Measurements from ENCODE around the gene NOVA1. TPM values are rescaled to one million over a fixed set of nuclear protein-coding genes. Genes with fewer than 3 reads are reported as not detected.

The NOVA1 gene
- total RNA-seq, 1 experiment from 2014 or later: 2.4 TPM

DNA sequence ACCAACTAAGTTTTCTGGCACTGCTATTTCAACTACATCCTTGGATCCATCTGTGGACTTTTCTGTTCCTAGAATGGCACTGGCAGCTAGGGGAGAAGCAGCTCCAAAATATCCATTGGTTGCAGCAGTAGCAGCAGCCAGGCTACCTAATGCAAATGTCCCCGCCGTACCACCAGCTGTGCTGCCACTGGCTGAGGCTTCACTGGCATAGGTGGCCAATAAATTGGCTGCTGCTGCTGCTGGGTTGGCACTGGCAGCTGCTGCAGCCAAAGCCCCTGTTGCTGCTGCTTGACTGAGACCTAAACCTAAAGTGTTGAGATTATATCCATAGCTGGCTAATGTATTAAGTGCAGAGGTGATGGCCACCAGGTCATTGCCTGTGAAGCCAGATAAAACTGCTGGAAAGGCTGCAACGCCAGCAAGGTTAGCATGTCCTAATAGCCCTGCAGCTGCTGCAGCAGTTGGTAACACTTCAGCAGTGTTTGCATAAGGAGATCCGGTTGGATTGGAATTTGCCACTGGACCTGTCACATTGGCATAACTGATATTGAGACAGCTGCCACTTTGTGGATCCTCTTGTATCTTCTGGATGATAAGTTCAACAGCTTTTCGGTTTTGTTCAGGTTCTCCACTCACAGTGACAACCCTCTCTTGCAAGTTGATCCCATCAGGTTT is 149.5 kb downstream of the NOVA1 start:
- no peak for DNase-seq (ENCODE audit: low read depth)

DNA sequence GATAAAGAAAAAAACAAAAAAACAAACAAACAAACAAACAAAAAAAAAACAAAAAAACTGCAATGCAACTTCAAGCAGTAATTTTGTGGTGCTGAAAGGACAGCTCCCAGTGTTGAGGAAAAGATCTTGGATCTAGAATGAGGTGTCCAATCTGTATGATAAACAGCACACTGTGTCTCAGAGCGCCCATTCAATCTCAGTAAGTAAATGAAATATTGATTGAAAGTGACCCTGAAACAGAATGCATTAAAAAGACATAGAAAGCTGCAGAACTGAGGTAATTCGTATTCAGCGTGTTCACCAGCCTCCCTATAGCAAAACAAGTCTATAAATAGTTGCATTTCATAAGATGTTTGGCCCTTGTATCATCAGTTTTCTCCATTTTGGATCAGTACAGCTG is 153.0 kb downstream of the NOVA1 start:
- DNase-seq (ENCODE audit: low read depth): no peak

GRCh38 chr14:26443654-26444053 is 154.2 kb downstream of the NOVA1 start:
- DNase-seq (ENCODE audit: low read depth): no peak

DNA sequence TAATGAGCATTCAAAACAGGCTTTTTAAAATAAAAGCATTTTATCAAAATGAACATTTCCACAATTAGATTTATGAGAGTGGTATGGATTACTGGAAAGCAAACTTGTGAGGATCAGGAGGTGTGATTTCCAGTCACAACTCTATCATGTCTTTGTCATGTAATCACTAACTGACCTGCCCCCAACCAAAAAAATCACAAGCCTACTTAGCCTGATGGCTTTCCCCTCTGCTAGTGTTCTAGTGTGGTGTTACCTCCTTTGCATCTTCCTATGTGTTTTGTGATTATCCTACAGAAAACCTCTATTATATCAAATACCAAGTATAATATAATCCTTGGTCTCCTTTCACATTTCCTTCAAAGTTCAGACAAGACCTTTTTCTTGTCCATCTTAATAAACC is 168.6 kb downstream of the NOVA1 start:
- DNase-seq (ENCODE audit: low read depth): no peak

- peak; percentile 68 for DNase-seq (ENCODE audit: low read depth)
These were observed 170.7 kb downstream of the NOVA1 start for GRCh38 chr14:26427097-26427496.

- no peak for DNase-seq (ENCODE audit: low read depth)
These were observed 173.3 kb downstream of the NOVA1 start for GRCh38 chr14:26424537-26424936.

GRCh38 chr14:26415618-26416123 is 182.2 kb downstream of the NOVA1 start:
- DNase-seq (ENCODE audit: low read depth): no peak

DNA sequence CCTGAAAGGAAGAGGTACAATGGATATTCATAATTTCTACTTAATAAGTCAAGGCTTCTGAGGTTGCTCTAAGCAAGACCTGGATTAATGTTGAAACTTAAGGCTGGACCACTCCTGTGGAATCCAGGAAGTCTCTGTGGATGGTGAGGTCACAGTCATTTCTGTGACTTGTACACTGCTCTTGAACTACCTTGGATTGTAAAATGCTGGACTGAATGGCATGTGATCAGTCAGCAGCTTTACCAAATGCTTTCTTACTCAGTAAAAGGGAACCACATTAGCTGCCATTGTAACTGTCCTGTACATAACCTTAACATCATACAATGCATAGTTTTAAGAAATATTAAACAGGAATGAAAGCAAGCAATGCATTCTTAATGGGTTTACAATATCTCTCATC is 182.9 kb downstream of the NOVA1 start:
- DNase-seq (ENCODE audit: low read depth): no peak

GRCh38 chr14:26414103-26414502 is 183.7 kb downstream of the NOVA1 start:
- no peak for DNase-seq (ENCODE audit: low read depth)

DNA sequence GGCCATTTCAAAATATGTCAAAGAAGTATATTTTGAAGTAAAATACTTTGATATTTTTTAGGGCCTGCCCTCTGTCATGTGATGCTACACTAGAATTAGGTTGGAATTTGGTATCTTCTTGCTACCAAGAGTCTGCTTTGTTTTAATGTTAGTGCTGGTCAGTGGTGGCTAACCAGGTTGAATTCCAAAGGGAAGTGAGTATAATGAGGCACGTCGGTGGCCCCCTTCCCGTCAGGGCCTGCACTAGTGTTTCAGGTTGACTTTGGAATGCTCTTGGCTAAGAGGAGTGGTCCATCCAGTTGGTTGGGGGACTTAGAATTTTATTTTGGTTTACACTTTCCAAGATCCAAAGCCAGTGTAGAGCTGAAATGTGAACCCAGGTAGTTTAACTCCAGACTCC is 185.4 kb downstream of the NOVA1 start:
- DNase-seq (ENCODE audit: low read depth): no peak

DNA sequence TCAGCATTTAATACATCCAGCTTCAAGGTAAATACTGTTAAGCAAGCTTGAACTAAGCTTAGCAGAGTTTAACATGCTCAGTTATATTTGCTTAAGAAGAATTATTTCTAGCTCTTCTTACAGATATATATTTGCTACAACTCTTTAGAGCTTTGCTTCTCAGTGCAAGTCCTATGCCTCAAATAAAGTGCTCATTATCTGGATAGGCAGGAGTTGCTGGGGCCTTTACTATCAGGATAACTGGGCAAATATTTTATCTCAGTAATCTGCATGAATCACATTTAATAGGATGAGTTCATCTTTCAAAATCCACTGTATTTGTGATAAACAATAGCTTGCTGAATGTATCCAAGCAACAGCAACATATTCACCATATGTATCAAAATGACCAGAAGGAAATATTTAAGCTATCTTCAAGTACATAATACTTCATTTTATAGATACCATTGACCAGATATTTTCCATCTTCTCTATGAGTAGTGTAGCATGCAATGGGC is 187.6 kb downstream of the NOVA1 start:
- DNase-seq (ENCODE audit: low read depth): no peak

DNA sequence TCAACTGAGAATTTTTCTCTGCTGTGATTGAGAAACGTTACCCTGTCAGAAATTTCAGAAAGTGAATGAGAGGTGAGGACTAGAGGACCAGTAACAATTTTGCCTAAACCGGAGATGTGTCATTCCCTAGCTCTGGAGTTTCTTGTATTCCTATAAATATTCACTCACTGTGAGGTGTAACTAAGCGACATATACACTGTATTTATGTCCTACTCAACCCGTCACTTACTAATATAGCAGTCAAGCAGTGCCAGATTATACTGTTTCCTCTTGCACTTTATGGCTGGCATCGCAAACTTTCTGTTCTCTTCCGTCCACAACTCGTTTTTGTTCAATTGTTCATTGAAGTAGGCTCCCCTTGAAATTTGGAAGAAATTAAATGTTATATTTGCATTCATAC is 192.9 kb downstream of the NOVA1 start:
- no peak for DNase-seq (ENCODE audit: low read depth)

DNA sequence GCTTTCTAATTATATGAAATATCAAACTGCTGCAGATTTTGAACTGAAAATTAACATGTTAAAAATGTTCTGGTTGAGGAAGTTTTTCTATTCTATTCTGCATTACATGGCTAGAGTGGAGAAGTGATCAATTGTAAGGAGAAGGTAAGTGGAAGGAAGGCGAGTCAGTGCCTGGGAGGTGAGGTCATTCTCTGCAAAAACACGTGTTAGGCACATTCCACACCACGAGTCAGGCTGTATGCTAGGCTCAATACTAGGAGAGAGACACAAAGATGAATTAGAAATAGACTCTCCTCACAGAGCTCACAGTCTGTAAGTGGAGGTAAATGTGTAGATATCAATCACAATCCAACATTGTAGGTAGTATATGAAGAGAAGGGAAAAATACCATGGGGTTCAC is 194.1 kb downstream of the NOVA1 start:
- peak; percentile 7 for DNase-seq (ENCODE audit: low read depth)

GRCh38 chr14:26402126-26402525 is 195.7 kb downstream of the NOVA1 start:
- no peak for DNase-seq (ENCODE audit: low read depth)

GRCh38 chr14:26401179-26401968 is 196.5 kb downstream of the NOVA1 start:
- no peak for DNase-seq (ENCODE audit: low read depth)

- DNase-seq (ENCODE audit: low read depth): no peak
These were observed 197.5 kb downstream of the NOVA1 start for GRCh38 chr14:26400373-26400772.

GRCh38 chr14:26398616-26399015 is 199.2 kb downstream of the NOVA1 start:
- DNase-seq (ENCODE audit: low read depth): no peak
